ENCODE data around the gene SLC35E4. TPM values are rescaled to one million over a fixed set of nuclear protein-coding genes. Genes with fewer than 3 reads are reported as not detected.

Gene SLC35E4
- total and polyA plus RNA-seq, 9 of the 15 experiments (the other 6 are each of a cell fraction or from before 2014, with no cell fraction given), result 0.06 to 2.3 (median 0.86) TPM; not detected in 1

DNA sequence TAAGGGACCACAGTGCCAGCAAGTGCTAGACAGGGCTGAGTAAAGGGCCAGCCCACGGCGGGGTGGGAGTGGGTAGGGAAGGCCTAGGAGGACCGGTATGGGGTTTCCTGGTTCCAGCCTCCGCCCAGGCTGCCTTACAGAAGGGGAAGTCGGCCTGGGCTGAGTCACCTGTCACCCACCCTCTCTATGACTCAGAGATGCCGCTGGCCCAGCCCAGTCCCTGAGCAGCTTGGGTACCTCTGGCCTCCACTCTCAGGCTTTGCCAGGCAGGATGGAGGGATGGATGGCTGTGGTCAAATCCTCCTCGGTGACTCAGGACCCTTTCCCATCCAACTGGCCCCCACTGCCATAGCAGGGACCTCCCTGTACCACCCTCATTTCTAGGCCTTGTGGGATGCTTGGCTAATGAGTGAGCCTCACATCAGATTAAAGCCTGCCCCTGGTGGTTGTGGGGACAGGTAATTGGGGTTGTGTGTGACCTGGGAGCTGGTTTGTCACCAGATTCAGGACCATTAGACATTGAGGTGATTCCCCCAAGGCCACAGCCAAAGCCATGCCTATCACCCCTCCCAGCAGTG is 13.9 kb downstream of the SLC35E4 start (continued):
- TF ChIP-seq FOS (IDR thresholded peaks at IDR 0.05; ENCODE audit: extremely low read depth, insufficient read length), result peak; percentile 23
- no peak for TF ChIP-seq CBX2 (IDR thresholded peaks at IDR 0.05; ENCODE audit: insufficient read depth, low read length, poor library complexity, severe bottlenecking)
- TF ChIP-seq RBM14 (IDR thresholded peaks at IDR 0.05; ENCODE audit: borderline replicate concordance, insufficient read depth, low read depth, low read length), result no peak
- TF ChIP-seq NFE2 (IDR thresholded peaks at IDR 0.05; ENCODE audit: low read depth), result 0 out of 2 replicates have a peak, but pooled peaks have one; percentile 53
- TF ChIP-seq MBD2 (IDR thresholded peaks at IDR 0.05; ENCODE audit: borderline replicate concordance, low read depth), result peak; percentile 24; the same call in 1 of the 2 replicates
- TF ChIP-seq SMARCB1 (IDR thresholded peaks at IDR 0.05; ENCODE audit: insufficient read length, low read depth), result no peak
- TF ChIP-seq EP400 (IDR thresholded peaks at IDR 0.05), result no peak
- no peak for TF ChIP-seq ZNF121 (CRISPR knock-in tag; conservative IDR thresholded peaks at IDR 0.05)
- no peak for TF ChIP-seq WHSC1 (IDR thresholded peaks at IDR 0.05; ENCODE audit: low read length)
- TF ChIP-seq FOSL1 (tag; conservative IDR thresholded peaks at IDR 0.05), result peak; percentile 95
- TF ChIP-seq, protein P1, sequence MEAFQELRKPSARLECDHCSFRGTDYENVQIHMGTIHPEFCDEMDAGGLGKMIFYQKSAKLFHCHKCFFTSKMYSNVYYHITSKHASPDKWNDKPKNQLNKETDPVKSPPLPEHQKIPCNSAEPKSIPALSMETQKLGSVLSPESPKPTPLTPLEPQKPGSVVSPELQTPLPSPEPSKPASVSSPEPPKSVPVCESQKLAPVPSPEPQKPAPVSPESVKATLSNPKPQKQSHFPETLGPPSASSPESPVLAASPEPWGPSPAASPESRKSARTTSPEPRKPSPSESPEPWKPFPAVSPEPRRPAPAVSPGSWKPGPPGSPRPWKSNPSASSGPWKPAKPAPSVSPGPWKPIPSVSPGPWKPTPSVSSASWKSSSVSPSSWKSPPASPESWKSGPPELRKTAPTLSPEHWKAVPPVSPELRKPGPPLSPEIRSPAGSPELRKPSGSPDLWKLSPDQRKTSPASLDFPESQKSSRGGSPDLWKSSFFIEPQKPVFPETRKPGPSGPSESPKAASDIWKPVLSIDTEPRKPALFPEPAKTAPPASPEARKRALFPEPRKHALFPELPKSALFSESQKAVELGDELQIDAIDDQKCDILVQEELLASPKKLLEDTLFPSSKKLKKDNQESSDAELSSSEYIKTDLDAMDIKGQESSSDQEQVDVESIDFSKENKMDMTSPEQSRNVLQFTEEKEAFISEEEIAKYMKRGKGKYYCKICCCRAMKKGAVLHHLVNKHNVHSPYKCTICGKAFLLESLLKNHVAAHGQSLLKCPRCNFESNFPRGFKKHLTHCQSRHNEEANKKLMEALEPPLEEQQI (IDR thresholded peaks at IDR 0.05), result no peak
